HCT116 (cell line): ENCODE results near the gene FOXR1. TPM values are rescaled to one million over a fixed set of nuclear protein-coding genes. Genes with fewer than 3 reads are reported as not detected.
"Not testable (repeated sequence)": the region's sequence is repeated elsewhere in the genome, so short reads cannot be mapped to it uniquely, and the experiment has no call there.

ENCODE experiments used
- ATAC-seq: fragments of 200-7000 bp; cut with Tn5 transposase; 2 replicates; pipeline ENCODE4 v1.9.1; 2020; ENCODE audit warnings: mild to moderate bottlenecking, moderate library complexity
- BruUV-seq: library from RNA; stranded (reverse); fragments of 400-500 nt; replicated peaks from 2 replicates; lab custom pipeline; 2021; lab: Mats Ljungman, UMichigan
- CTCF ChIA-PET: fragments of 300-600 bp; sonication (Branson Sonifier 250); formaldehyde crosslinking; loops from one replicate; lab custom pipeline; 2021; ENCODE audit warnings: antibody characterized with exemption; lab: Charles Lee
- POLR2A ChIA-PET: fragments of 300-600, 350-600 bp; sonication (Branson Sonifier 250); formaldehyde crosslinking; loops from one replicate; lab custom pipeline; 2021; ENCODE audit warnings: antibody characterized with exemption; lab: Charles Lee
- RAD21 ChIA-PET, 2 experiments: fragments of 300-600 bp; sonication (Branson Sonifier 250); formaldehyde crosslinking; loops; one replicate each; lab custom pipeline; 2023; ENCODE audit warnings: low total read pairs in 2 of 2; ENCODE audit not compliant: uncharacterized antibody in 2 of 2, unreplicated experiment in 2 of 2, low non-redundant PET in 1 of 2; lab: Charles Lee
- DNase-seq: peaks from one replicate; pipeline ENCODE4 v3.0.0-alpha.2; 2010; ENCODE audit warnings: low read depth, low spot score
- H2AFZ ChIP-seq: fragments of 200-600 bp; shearing (Covaris generic), sonication (generic); 2 replicates; pipeline ENCODE4 v1.6.1; 2017; ENCODE audit warnings: low read depth, mixed run types, mixed read lengths, antibody characterized with exemption, low read length; ENCODE audit not compliant: poor library complexity, severe bottlenecking
- H3K27ac ChIP-seq: 2 replicates; pipeline ENCODE4 v1.5.1; 2012; ENCODE audit warnings: low read depth, low read length
- H3K27me3 ChIP-seq: fragments of 200-600 bp; sonication (generic); 2 replicates; pipeline ENCODE4 v1.6.1; 2016; ENCODE audit warnings: mixed run types, low read length, mixed read lengths; ENCODE audit not compliant: insufficient read depth
- H3K36me3 ChIP-seq, 2 experiments: fragments of 200-500 bp in 1 of 2; fragments of 200-600 bp in 1 of 2; sonication (Bioruptor generic) in 1 of 2; sonication (generic) in 1 of 2; 2 replicates each; pipeline versions ENCODE4 v1.5.1 to v1.6.1; 2014 to 2016; ENCODE audit warnings: low read length in 2 of 2, inconsistent platforms in 1 of 2, mixed read lengths in 1 of 2, mixed run types in 1 of 2; ENCODE audit not compliant: insufficient read depth in 2 of 2, control insufficient read depth in 1 of 2
- H3K4me1 ChIP-seq, 2 experiments: fragments of 200-600 bp in 1 of 2; sonication (generic) in 1 of 2; 2 replicates each; pipeline versions ENCODE4 v1.5.1 to v1.6.1; 2012 to 2017; ENCODE audit warnings: low read length in 2 of 2, inconsistent platforms in 1 of 2, mild to moderate bottlenecking in 1 of 2, mixed read lengths in 1 of 2, mixed run types in 1 of 2, moderate library complexity in 1 of 2; ENCODE audit not compliant: insufficient read depth in 2 of 2, control insufficient read depth in 1 of 2
- H3K4me2 ChIP-seq: fragments of 200-600 bp; sonication (generic); 2 replicates; pipeline ENCODE4 v1.6.1; 2017; ENCODE audit warnings: mixed run types, low read length, mixed read lengths
- H3K4me3 ChIP-seq, 2 experiments: fragments of 200-600 bp in 1 of 2; sonication (generic) in 1 of 2; replicated peaks in 1 of 2; 2 replicates each; pipeline ENCODE4 v1.5.1; 2011 to 2016; ENCODE audit warnings: low read length in 2 of 2, control low read depth in 1 of 2, low read depth in 1 of 2, mild to moderate bottlenecking in 1 of 2, mixed read lengths in 1 of 2, mixed run types in 1 of 2
- H3K79me2 ChIP-seq: fragments of 200-600 bp; sonication (generic); 2 replicates; pipeline ENCODE4 v1.6.1; 2017; ENCODE audit warnings: mild to moderate bottlenecking, mixed run types, low read length, moderate library complexity, mixed read lengths; ENCODE audit not compliant: insufficient read depth
- H3K9ac ChIP-seq: fragments of 200-600 bp; sonication (generic); 2 replicates; pipeline ENCODE4 v1.6.1; 2016; ENCODE audit warnings: low read length, mixed read lengths
- H3K9me2 ChIP-seq: fragments of 200-600 bp; sonication (generic), shearing (Covaris generic); 2 replicates; pipeline ENCODE4 v1.6.1; 2017; ENCODE audit warnings: mixed run types, mild to moderate bottlenecking, moderate library complexity; ENCODE audit not compliant: insufficient read depth
- H3K9me3 ChIP-seq, 2 experiments: fragments of 200-500 bp in 1 of 2; fragments of 200-600 bp in 1 of 2; sonication (Bioruptor generic) in 1 of 2; sonication (generic) in 1 of 2; 2 replicates each; pipeline ENCODE4 v1.6.1; 2014 to 2017; ENCODE audit warnings: low read length in 2 of 2, mixed read lengths in 2 of 2, inconsistent platforms in 1 of 2, low read depth in 1 of 2, mild to moderate bottlenecking in 1 of 2, mixed run types in 1 of 2, moderate library complexity in 1 of 2; ENCODE audit not compliant: control insufficient read depth in 1 of 2, insufficient read depth in 1 of 2
- H4K20me1 ChIP-seq: fragments of 200-600 bp; sonication (generic), shearing (Covaris generic); 2 replicates; pipeline ENCODE4 v1.6.1; 2017; ENCODE audit warnings: mixed run types, mild to moderate bottlenecking, moderate library complexity; ENCODE audit not compliant: insufficient read depth
- CEBPB ChIP-seq: IDR thresholded peaks from 2 replicates; pipeline ENCODE4 v1.6.1; 2012; ENCODE audit warnings: low read depth
- CTCF ChIP-seq, 3 experiments: fragments of 200-600 bp in 1 of 3; sonication (generic) in 1 of 3; IDR thresholded peaks in 2 of 3; conservative IDR thresholded peaks in 1 of 3; 2 replicates each; pipeline ENCODE4 v1.5.1; 2012 to 2017; ENCODE audit warnings: low read depth in 2 of 3, low read length in 2 of 3, antibody characterized with exemption in 1 of 3, borderline replicate concordance in 1 of 3, control low read depth in 1 of 3, mild to moderate bottlenecking in 1 of 3, mixed read lengths in 1 of 3, mixed run types in 1 of 3, moderate library complexity in 1 of 3; ENCODE audit not compliant: insufficient read depth in 1 of 3
- EZH2 ChIP-seq: fragments of 200-600 bp; sonication (generic); IDR thresholded peaks from 2 replicates; pipeline ENCODE4 v1.6.1; 2017; ENCODE audit warnings: antibody characterized with exemption, mixed run types
- EZH2phosphoT487 ChIP-seq: fragments of 200-600 bp; IDR thresholded peaks from 2 replicates; pipeline ENCODE4 v1.6.1; 2018; ENCODE audit warnings: antibody characterized with exemption, borderline replicate concordance
- FOSL1 ChIP-seq: IDR thresholded peaks from 2 replicates; pipeline ENCODE4 v1.6.1; 2012; ENCODE audit warnings: low read depth
- MAX ChIP-seq: IDR thresholded peaks from 2 replicates; pipeline ENCODE4 v1.6.1; 2012
- POLR2AphosphoS5 ChIP-seq: IDR thresholded peaks from 2 replicates; pipeline ENCODE4 v1.6.1; 2011; ENCODE audit warnings: mild to moderate bottlenecking, low read depth, low read length, moderate library complexity
- RAD21 ChIP-seq: IDR thresholded peaks from 2 replicates; pipeline ENCODE4 v1.6.1; 2012; ENCODE audit warnings: low read depth, mild to moderate bottlenecking
- ZFX ChIP-seq: fragments of 450-650 bp; IDR thresholded peaks from 2 replicates; pipeline ENCODE4 v1.6.1; 2017
- ZNF274 ChIP-seq: fragments of 200-500 bp; sonication (Bioruptor generic); IDR thresholded peaks from 2 replicates; pipeline ENCODE4 v1.6.1; 2014; ENCODE audit warnings: mild to moderate bottlenecking, low read depth, low read length, inconsistent platforms
- intact Hi-C: fragments of 100-400 bp; cut with micrococcal nuclease; formaldehyde crosslinking; loops from 2 replicates; pipeline ENCODE4 v1.10.0; 2022
- total RNA-seq: library from RNA; stranded (reverse); gene quantifications from one replicate; pipeline ENCODE4 v1.2.1, GENCODE V29; 2021; ENCODE audit not compliant: unreplicated experiment

The FOXR1 gene
- total RNA-seq, 1 experiment from 2014 or later, result not detected

- H3K36me3 ChIP-seq, ATAC-seq, H4K20me1 ChIP-seq, DNase-seq, H3K79me2 ChIP-seq, H3K9me2 ChIP-seq, H2AFZ ChIP-seq, H3K4me3 ChIP-seq, BruUV-seq, H3K27ac ChIP-seq, H3K9ac ChIP-seq, H3K4me2 ChIP-seq, RAD21 ChIA-PET, H3K9me3 ChIP-seq, H3K27me3 ChIP-seq, intact Hi-C loops: not testable (repeated sequence)
- peaks cover 11 to 18% of the 10 kb centered on the region in 2 experiments for H3K4me1 ChIP-seq
- ChIA-PET POLR2A (interaction anchor here (1.0 kb wide), 1 partner anchor 12 kb away, joined by 3 read pairs; no protein-coding TSS in a partner anchor), CTCF (interaction anchor here (0.8 kb wide), 1 partner anchor 28 kb away, joined by 3 read pairs; no protein-coding TSS in a partner anchor)
Measured at GRCh38 chr11:118984337-118984736, 12.8 kb downstream of the FOXR1 start.

- CTCF ChIA-PET, result no interaction called here
- no peak for ATAC-seq
- H3K9ac ChIP-seq, result no peak overlapping the region
- H3K4me3 ChIP-seq, result no peak overlapping the region
- no peaks in the 10 kb centered on the region for H3K79me2 ChIP-seq
- TF ChIP-seq EZH2phosphoT487 (no peak), FOSL1 (no peak), CTCF (IDR thresholded peaks at IDR 0.05 in 2 of 3, conservative IDR thresholded peaks at IDR 0.05 in 1 of 3; ENCODE audit: borderline replicate concordance in 1 of 3, insufficient read depth in 1 of 3, low read depth in 2 of 3, low read length in 2 of 3) (no peak), CEBPB (no peak), POLR2AphosphoS5 (no peak), ZNF274 (no peak), MAX (no peak), RAD21 (no peak), ZFX (no peak), EZH2 (no peak)
- TF ChIP-seq, all 23 proteins: peak for 0
- no peak overlapping the region for H3K27ac ChIP-seq
- H4K20me1 ChIP-seq, result no peaks in the 10 kb centered on the region
- no peak for DNase-seq
- no peak overlapping the region for H2AFZ ChIP-seq
- H3K4me1 ChIP-seq, result peaks cover 11 to 23% of the 10 kb centered on the region in 2 experiments
- RAD21 ChIA-PET, result no interaction called here
- no peaks in the 10 kb centered on the region for H3K27me3 ChIP-seq
- POLR2A ChIA-PET, result interaction anchor here (1.0 kb wide), 1 partner anchor 11 kb away, joined by 3 read pairs; no protein-coding TSS in a partner anchor
- intact Hi-C loops, result no loop called here
- no TSS peak for BruUV-seq
- H3K9me3 ChIP-seq, result no peaks in the 10 kb centered on the region
- no peaks in the 10 kb centered on the region for H3K9me2 ChIP-seq
- no peaks in the 10 kb centered on the region for H3K36me3 ChIP-seq
- H3K4me2 ChIP-seq, result no peak overlapping the region
Measured at GRCh38 chr11:118984825-118985224, 13.3 kb downstream of the FOXR1 start.
